ENCODE measurements around the gene CWF19L2. TPM values are rescaled to one million over a fixed set of nuclear protein-coding genes. Genes with fewer than 3 reads are reported as not detected.
"Not testable (repeated sequence)": the region's sequence is repeated elsewhere in the genome, so short reads cannot be mapped to it uniquely, and the experiment has no call there.

The CWF19L2 gene
- total and polyA plus RNA-seq, 2 donors from 2014 or later, result 10.3 to 19.1 TPM

DNA sequence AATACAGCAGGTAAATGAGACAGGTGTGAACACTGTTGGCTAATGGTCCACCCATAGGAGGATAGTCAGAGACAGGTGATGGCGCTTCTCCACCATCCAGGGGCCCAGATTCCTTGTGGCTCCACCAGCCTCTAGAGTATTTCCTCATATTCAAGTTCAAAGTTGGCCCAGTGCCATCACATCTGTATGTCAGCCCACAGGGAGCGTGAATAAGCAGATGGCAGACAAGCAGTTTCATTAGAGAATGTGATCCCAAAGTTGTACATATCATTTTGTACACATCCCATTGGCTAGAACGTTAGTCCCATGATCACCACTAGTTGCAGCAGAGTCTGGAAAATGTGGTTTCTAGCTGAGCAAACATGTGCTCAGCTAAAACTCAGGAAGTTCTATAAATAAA lies 11.0 kb upstream of the CWF19L2 start:
- FAIRE-seq (no peak), DNase-seq (peak in 2 of 5 donors; percentile 17 to 50)
- Histone ChIP-seq H3K4me3 (ENCODE audit: low read length in 3 of 3) (no peak overlapping the region), H3K36me3 (ENCODE audit: control insufficient read depth in 2 of 3, insufficient read depth in 3 of 3, low read length in 3 of 3) (no peaks in the 10 kb centered on the region), H3K27ac (ENCODE audit: low read depth in 2 of 2, low read length in 2 of 2) (no peak overlapping the region), H3K9me3 (ENCODE audit: control insufficient read depth in 2 of 3, insufficient read depth in 1 of 3, low read length in 3 of 3) (no peaks in the 10 kb centered on the region), H3K4me1 (ENCODE audit: control insufficient read depth in 2 of 3, insufficient read depth in 2 of 3, low read depth in 1 of 3, low read length in 3 of 3) (no peaks in the 10 kb centered on the region), H3K9ac (ENCODE audit: low read length in 3 of 3) (no peak overlapping the region), H3K27me3 (ENCODE audit: control insufficient read depth, insufficient read depth, low read length) (no peaks in the 10 kb centered on the region)
- TF ChIP-seq, protein P1, sequence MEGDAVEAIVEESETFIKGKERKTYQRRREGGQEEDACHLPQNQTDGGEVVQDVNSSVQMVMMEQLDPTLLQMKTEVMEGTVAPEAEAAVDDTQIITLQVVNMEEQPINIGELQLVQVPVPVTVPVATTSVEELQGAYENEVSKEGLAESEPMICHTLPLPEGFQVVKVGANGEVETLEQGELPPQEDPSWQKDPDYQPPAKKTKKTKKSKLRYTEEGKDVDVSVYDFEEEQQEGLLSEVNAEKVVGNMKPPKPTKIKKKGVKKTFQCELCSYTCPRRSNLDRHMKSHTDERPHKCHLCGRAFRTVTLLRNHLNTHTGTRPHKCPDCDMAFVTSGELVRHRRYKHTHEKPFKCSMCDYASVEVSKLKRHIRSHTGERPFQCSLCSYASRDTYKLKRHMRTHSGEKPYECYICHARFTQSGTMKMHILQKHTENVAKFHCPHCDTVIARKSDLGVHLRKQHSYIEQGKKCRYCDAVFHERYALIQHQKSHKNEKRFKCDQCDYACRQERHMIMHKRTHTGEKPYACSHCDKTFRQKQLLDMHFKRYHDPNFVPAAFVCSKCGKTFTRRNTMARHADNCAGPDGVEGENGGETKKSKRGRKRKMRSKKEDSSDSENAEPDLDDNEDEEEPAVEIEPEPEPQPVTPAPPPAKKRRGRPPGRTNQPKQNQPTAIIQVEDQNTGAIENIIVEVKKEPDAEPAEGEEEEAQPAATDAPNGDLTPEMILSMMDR (IDR thresholded peaks at IDR 0.05; ENCODE audit: borderline replicate concordance, extremely low read depth, insufficient read depth), result no peak
- intact Hi-C loops (cut with DNase I), result no loop called here

GRCh38 chr11:107467696-107468095 lies 10.1 kb upstream of the CWF19L2 start:
- Histone ChIP-seq H3K9ac (ENCODE audit: low read length in 3 of 3) (no peak overlapping the region), H3K9me3 (ENCODE audit: control insufficient read depth in 2 of 3, insufficient read depth in 1 of 3, low read length in 3 of 3) (no peaks in the 10 kb centered on the region), H3K27ac (ENCODE audit: low read depth in 2 of 2, low read length in 2 of 2) (no peak overlapping the region), H3K4me3 (ENCODE audit: low read length in 3 of 3) (no peak overlapping the region), H3K27me3 (ENCODE audit: control insufficient read depth, insufficient read depth, low read length) (no peaks in the 10 kb centered on the region), H3K36me3 (ENCODE audit: control insufficient read depth in 2 of 3, insufficient read depth in 3 of 3, low read length in 3 of 3) (no peaks in the 10 kb centered on the region), H3K4me1 (ENCODE audit: control insufficient read depth in 2 of 3, insufficient read depth in 2 of 3, low read depth in 1 of 3, low read length in 3 of 3) (no peaks in the 10 kb centered on the region)
- TF ChIP-seq, protein P1 (IDR thresholded peaks at IDR 0.05; ENCODE audit: borderline replicate concordance, extremely low read depth, insufficient read depth), result no peak
- intact Hi-C loops (cut with DNase I), result no loop called here
- no peak for FAIRE-seq
- peak in 2 of 5 donors; percentile 32 to 68 for DNase-seq

GRCh38 chr11:107466275-107466866 lies 8.7 kb upstream of the CWF19L2 start:
- DNase-seq; H3K4me1 ChIP-seq (ENCODE audit: control insufficient read depth in 2 of 3, insufficient read depth in 2 of 3, low read depth in 1 of 3, low read length in 3 of 3); intact Hi-C loops (cut with DNase I); H3K9ac ChIP-seq (ENCODE audit: low read length in 3 of 3); H3K27me3 ChIP-seq (ENCODE audit: control insufficient read depth, insufficient read depth, low read length); H3K9me3 ChIP-seq (ENCODE audit: control insufficient read depth in 2 of 3, insufficient read depth in 1 of 3, low read length in 3 of 3); FAIRE-seq; H3K36me3 ChIP-seq (ENCODE audit: control insufficient read depth in 2 of 3, insufficient read depth in 3 of 3, low read length in 3 of 3); H3K27ac ChIP-seq (ENCODE audit: low read depth in 2 of 2, low read length in 2 of 2); H3K4me3 ChIP-seq (ENCODE audit: low read length in 3 of 3): not testable (repeated sequence)

DNA sequence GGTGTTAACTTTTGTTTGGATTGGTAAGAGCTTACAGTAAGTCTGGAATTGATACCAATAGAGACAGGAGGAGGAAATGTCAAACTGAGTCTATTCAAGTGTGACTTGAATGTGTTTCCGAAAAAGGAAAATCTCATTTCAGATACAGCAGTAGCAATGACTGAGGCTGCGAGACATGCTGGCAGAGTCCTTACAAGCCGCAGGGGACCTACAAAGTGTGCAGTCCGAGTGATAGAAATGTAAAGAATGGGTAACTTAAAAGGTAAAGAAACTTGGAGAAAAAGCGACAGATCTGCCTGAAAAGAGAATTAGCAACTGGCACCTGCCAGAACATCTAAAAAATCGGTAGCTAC lies 444 bp downstream of the CWF19L2 start:
- Histone ChIP-seq H3K4me3 (ENCODE audit: low read length in 3 of 3) (peak overlapping the region; percentile 87 to 100 (median 99)), H3K4me1 (ENCODE audit: control insufficient read depth in 2 of 3, insufficient read depth in 2 of 3, low read depth in 1 of 3, low read length in 3 of 3) (peaks cover 0 to 4% (median 0%) of the 10 kb centered on the region in 3 donors), H3K36me3 (ENCODE audit: control insufficient read depth in 2 of 3, insufficient read depth in 3 of 3, low read length in 3 of 3) (peaks cover 0 to 11% (median 11%) of the 10 kb centered on the region in 3 donors), H3K27me3 (ENCODE audit: control insufficient read depth, insufficient read depth, low read length) (no peaks in the 10 kb centered on the region), H3K27ac (ENCODE audit: low read depth in 2 of 2, low read length in 2 of 2) (peak overlapping the region in 1 of 2 donors; percentile 70), H3K9me3 (ENCODE audit: control insufficient read depth in 2 of 3, insufficient read depth in 1 of 3, low read length in 3 of 3) (no peaks in the 10 kb centered on the region), H3K9ac (ENCODE audit: low read length in 3 of 3) (peak overlapping the region; percentile 89 to 99 (median 98))
- FAIRE-seq (no peak), DNase-seq (peak in 2 of 5 donors; percentile 16 to 55)
- TF ChIP-seq, protein P1 (IDR thresholded peaks at IDR 0.05; ENCODE audit: borderline replicate concordance, extremely low read depth, insufficient read depth), result no peak
- intact Hi-C loops (cut with DNase I), result no loop called here

All from kidney (tissue), 14 donors.